ENCODE measurements around the gene SMURF1.

SMURF1 gene

DNA sequence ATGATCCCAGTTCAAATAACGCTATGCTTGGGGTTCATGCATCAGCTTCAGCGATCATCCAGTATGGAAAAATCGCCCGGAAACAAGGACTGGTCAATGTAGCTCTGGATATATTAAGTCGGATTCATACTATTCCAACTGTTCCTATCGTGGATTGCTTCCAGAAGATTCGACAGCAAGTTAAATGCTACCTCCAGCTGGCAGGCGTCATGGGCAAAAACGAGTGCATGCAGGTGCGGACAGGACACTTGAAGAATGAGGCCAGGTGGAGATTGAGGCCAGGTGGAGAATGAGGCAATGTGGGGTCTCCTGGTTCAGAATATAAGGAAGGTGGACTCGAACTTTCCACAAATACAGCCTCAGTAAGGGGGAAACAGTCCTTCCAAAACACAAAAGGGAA lies 159.8 kb downstream of the SMURF1 start:
- Histone ChIP-seq H3K27me3 (ENCODE audit: insufficient read depth, low read length) (no peaks in the 10 kb centered on the region), H3K4me1 (ENCODE audit: insufficient read depth, low read length, severe bottlenecking) (no peaks in the 10 kb centered on the region), H3K9ac (ENCODE audit: low read length) (no peak overlapping the region), H4K20me1 (ENCODE audit: insufficient read depth, low read length) (no peaks in the 10 kb centered on the region), H3K79me2 (ENCODE audit: insufficient read depth, low read length) (no peaks in the 10 kb centered on the region), H3K9me2 (ENCODE audit: low read depth, low read length) (no peaks in the 10 kb centered on the region), H2AFZ (ENCODE audit: low read length) (no peak overlapping the region), H3F3A (ENCODE audit: insufficient read depth, low read length) (no peaks in the 10 kb centered on the region), H3K4me2 (ENCODE audit: low read length) (no peak overlapping the region), H3K36me3 (ENCODE audit: insufficient read depth, low read length) (peaks cover 99% of the 10 kb centered on the region), H3K9me3 (ENCODE audit: low read length) (peaks cover 7% of the 10 kb centered on the region; the same call in 1 of the 2 replicates), H3K27ac (ENCODE audit: low read depth, low read length, poor library complexity, severe bottlenecking) (no peak overlapping the region), H3K4me3 (ENCODE audit: low read depth, low read length, poor library complexity, severe bottlenecking) (no peak overlapping the region)
- no peak for TF ChIP-seq EZH2 (IDR thresholded peaks at IDR 0.05; ENCODE audit: borderline replicate concordance, low read length)
- TF ChIP-seq, protein P1, sequence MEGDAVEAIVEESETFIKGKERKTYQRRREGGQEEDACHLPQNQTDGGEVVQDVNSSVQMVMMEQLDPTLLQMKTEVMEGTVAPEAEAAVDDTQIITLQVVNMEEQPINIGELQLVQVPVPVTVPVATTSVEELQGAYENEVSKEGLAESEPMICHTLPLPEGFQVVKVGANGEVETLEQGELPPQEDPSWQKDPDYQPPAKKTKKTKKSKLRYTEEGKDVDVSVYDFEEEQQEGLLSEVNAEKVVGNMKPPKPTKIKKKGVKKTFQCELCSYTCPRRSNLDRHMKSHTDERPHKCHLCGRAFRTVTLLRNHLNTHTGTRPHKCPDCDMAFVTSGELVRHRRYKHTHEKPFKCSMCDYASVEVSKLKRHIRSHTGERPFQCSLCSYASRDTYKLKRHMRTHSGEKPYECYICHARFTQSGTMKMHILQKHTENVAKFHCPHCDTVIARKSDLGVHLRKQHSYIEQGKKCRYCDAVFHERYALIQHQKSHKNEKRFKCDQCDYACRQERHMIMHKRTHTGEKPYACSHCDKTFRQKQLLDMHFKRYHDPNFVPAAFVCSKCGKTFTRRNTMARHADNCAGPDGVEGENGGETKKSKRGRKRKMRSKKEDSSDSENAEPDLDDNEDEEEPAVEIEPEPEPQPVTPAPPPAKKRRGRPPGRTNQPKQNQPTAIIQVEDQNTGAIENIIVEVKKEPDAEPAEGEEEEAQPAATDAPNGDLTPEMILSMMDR (IDR thresholded peaks at IDR 0.05; ENCODE audit: low read length) = no peak

DNA sequence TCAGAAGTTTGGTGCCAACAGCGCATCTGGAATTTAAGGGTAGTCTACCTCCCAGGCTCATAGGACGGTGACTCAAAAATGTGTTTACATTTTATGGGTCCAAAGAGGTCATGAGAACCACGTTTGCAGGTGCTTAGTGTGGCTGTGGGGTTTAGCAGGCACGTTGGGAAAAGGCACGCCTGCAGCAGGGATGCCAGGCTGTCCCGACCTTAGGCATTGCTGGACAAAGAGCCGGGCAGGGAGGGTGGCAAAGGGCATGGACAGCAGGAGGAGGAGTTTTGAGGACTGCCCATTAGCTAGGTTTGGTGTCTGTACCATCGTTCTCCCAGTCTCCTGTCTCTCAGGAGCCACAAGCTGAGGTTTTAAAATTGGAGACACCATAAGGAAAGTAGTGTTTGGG lies 161.2 kb downstream of the SMURF1 start:
- no peak overlapping the region for H3K9ac ChIP-seq (ENCODE audit: low read length)
- H3K27ac ChIP-seq (ENCODE audit: low read depth, low read length, poor library complexity, severe bottlenecking) = no peak overlapping the region
- H4K20me1 ChIP-seq (ENCODE audit: insufficient read depth, low read length) = no peaks in the 10 kb centered on the region
- H3F3A ChIP-seq (ENCODE audit: insufficient read depth, low read length) = no peaks in the 10 kb centered on the region
- peaks cover 99% of the 10 kb centered on the region for H3K36me3 ChIP-seq (ENCODE audit: insufficient read depth, low read length)
- no peaks in the 10 kb centered on the region for H3K79me2 ChIP-seq (ENCODE audit: insufficient read depth, low read length)
- H3K9me2 ChIP-seq (ENCODE audit: low read depth, low read length) = no peaks in the 10 kb centered on the region
- TF ChIP-seq, protein P1 (IDR thresholded peaks at IDR 0.05; ENCODE audit: low read length) = no peak
- no peak for TF ChIP-seq EZH2 (IDR thresholded peaks at IDR 0.05; ENCODE audit: borderline replicate concordance, low read length)
- no peak overlapping the region for H3K4me2 ChIP-seq (ENCODE audit: low read length)
- no peak overlapping the region for H3K4me3 ChIP-seq (ENCODE audit: low read depth, low read length, poor library complexity, severe bottlenecking)
- peaks cover 7% of the 10 kb centered on the region; the same call in 1 of the 2 replicates for H3K9me3 ChIP-seq (ENCODE audit: low read length)
- H3K27me3 ChIP-seq (ENCODE audit: insufficient read depth, low read length) = no peaks in the 10 kb centered on the region
- no peak overlapping the region for H2AFZ ChIP-seq (ENCODE audit: low read length)
- no peaks in the 10 kb centered on the region for H3K4me1 ChIP-seq (ENCODE audit: insufficient read depth, low read length, severe bottlenecking)

DNA sequence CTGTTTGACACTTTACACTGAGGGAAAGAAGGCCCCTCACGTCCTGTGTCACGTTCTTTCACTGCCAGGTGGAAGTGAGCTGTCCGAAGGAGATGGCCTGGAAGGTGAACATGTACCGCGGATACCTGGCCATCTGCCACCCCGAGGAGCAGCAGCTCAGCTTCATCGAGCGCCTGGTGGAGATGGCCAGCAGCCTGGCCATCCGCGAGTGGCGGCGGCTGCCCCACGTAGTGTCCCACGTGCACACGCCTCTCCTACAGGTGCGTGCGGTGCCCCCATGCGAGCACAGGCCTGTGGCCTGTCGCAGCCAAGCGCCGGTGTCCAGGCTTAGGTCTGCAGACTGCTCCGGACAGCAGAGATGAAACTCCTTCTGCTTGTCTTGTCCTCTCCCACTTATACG lies 162.2 kb downstream of the SMURF1 start:
- no peak for TF ChIP-seq EZH2 (IDR thresholded peaks at IDR 0.05; ENCODE audit: borderline replicate concordance, low read length)
- TF ChIP-seq, protein P1 (IDR thresholded peaks at IDR 0.05; ENCODE audit: low read length) = no peak
- Histone ChIP-seq H3K27me3 (ENCODE audit: insufficient read depth, low read length) (no peaks in the 10 kb centered on the region), H3K4me1 (ENCODE audit: insufficient read depth, low read length, severe bottlenecking) (no peaks in the 10 kb centered on the region), H3K79me2 (ENCODE audit: insufficient read depth, low read length) (no peaks in the 10 kb centered on the region), H3F3A (ENCODE audit: insufficient read depth, low read length) (no peaks in the 10 kb centered on the region), H2AFZ (ENCODE audit: low read length) (no peak overlapping the region), H3K4me3 (ENCODE audit: low read depth, low read length, poor library complexity, severe bottlenecking) (no peak overlapping the region), H3K9me3 (ENCODE audit: low read length) (peaks cover 7% of the 10 kb centered on the region; the same call in 1 of the 2 replicates), H3K9ac (ENCODE audit: low read length) (no peak overlapping the region), H3K4me2 (ENCODE audit: low read length) (no peak overlapping the region), H4K20me1 (ENCODE audit: insufficient read depth, low read length) (no peaks in the 10 kb centered on the region), H3K27ac (ENCODE audit: low read depth, low read length, poor library complexity, severe bottlenecking) (no peak overlapping the region), H3K36me3 (ENCODE audit: insufficient read depth, low read length) (peaks cover 99% of the 10 kb centered on the region), H3K9me2 (ENCODE audit: low read depth, low read length) (no peaks in the 10 kb centered on the region)
